Measurements from ENCODE around the gene PRR12. TPM values are rescaled to one million over a fixed set of nuclear protein-coding genes. Genes with fewer than 3 reads are reported as not detected.
A peak's percentile ranks its signal among the peaks of the same experiment; 100 is the strongest.

Gene PRR12
- total and polyA plus RNA-seq, 2 experiments from 2014 or later, result 5.1 to 24.7 TPM

DNA sequence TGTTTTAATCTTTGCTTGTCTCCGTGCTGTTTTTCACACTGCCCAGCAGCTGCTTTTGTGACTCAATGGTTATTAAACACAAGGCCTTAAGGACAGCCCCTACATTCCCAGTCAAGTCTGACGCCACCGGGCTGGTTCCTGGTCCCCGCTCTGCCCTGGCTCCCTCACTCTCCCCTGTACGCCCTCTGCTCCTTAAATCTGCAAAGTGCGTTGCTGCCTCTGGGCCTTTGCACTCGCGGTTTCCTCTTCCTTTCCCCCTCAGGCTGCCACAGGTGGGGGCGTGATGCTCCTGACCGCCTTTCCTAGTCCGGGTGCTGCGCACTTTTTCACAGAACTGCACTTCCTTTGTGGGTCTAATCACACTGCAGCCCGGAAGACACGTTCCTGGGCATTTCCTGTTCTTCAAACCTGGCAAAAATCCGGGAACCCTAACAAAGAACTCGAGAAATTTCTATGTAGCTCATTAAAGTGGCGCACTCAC lies 36.2 kb upstream of the PRR12 start:
- peaks cover 17% of the 10 kb centered on the region for H3K36me3 ChIP-seq
- H3K27me3 ChIP-seq, result no peaks in the 10 kb centered on the region
- TF ChIP-seq, protein P1, sequence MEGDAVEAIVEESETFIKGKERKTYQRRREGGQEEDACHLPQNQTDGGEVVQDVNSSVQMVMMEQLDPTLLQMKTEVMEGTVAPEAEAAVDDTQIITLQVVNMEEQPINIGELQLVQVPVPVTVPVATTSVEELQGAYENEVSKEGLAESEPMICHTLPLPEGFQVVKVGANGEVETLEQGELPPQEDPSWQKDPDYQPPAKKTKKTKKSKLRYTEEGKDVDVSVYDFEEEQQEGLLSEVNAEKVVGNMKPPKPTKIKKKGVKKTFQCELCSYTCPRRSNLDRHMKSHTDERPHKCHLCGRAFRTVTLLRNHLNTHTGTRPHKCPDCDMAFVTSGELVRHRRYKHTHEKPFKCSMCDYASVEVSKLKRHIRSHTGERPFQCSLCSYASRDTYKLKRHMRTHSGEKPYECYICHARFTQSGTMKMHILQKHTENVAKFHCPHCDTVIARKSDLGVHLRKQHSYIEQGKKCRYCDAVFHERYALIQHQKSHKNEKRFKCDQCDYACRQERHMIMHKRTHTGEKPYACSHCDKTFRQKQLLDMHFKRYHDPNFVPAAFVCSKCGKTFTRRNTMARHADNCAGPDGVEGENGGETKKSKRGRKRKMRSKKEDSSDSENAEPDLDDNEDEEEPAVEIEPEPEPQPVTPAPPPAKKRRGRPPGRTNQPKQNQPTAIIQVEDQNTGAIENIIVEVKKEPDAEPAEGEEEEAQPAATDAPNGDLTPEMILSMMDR (IDR thresholded peaks at IDR 0.05; ENCODE audit: low read depth, low read length), result no peak
- DNase-seq (ENCODE audit: low read depth in 1 of 2, low spot score in 1 of 2), result peak in 1 of 2 donors; percentile 19
- no peak overlapping the region for H3K4me3 ChIP-seq
- H3K27ac ChIP-seq, result no peak overlapping the region
- H3K9me3 ChIP-seq (ENCODE audit: low read depth), result no peaks in the 10 kb centered on the region
- peaks cover 9% of the 10 kb centered on the region for H3K4me1 ChIP-seq (ENCODE audit: low read depth)

DNA sequence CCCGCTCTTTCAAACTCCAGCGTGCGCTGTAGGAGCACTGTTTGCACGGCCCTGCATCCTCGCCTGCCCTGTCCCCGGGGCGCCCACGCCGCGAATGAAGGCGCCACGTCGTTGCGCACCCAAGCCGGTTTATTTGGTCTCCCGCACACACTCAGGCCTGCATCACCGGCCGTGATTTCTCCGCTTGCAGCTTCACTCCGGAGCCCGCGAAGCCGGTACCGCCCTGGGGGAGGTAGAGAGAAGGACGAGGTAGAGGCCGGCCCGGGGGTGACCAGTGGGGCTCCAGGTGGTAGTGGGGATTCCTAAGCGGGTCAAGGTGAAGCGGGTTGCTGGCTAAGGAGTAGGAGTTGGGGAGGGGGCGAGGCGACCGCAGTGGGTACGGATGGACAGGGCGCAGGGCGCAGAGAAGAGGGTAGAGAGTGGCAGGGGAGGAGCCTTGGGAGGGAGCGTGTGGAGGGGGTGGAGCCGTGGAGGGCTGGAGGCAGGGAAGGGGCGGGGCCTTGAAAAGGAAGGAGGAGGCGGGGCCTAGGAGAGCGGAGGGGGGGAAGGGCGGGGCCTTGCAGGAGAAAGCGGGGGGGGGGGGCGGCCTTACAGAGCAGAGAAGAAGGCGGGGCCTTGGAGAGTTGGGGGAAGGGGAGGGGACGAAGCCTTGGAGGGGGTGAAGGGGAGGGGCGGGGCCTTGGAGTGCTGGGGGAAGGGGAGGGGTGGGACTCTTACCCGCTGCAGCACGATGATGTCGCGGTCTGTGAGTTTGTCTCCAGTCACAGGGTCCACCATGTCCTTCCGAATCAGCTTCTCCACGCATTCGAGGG lies 35.2 kb upstream of the PRR12 start:
- no peak overlapping the region for H3K4me3 ChIP-seq
- peaks cover 17% of the 10 kb centered on the region for H3K36me3 ChIP-seq
- H3K9me3 ChIP-seq (ENCODE audit: low read depth), result no peaks in the 10 kb centered on the region
- no peaks in the 10 kb centered on the region for H3K27me3 ChIP-seq
- peak overlapping the region; percentile 79 for H3K27ac ChIP-seq
- H3K4me1 ChIP-seq (ENCODE audit: low read depth), result peaks cover 9% of the 10 kb centered on the region
- peak; percentile 52 to 90 for DNase-seq (ENCODE audit: low read depth in 1 of 2, low spot score in 1 of 2)
- TF ChIP-seq, protein P1 (IDR thresholded peaks at IDR 0.05; ENCODE audit: low read depth, low read length), result no peak

DNA sequence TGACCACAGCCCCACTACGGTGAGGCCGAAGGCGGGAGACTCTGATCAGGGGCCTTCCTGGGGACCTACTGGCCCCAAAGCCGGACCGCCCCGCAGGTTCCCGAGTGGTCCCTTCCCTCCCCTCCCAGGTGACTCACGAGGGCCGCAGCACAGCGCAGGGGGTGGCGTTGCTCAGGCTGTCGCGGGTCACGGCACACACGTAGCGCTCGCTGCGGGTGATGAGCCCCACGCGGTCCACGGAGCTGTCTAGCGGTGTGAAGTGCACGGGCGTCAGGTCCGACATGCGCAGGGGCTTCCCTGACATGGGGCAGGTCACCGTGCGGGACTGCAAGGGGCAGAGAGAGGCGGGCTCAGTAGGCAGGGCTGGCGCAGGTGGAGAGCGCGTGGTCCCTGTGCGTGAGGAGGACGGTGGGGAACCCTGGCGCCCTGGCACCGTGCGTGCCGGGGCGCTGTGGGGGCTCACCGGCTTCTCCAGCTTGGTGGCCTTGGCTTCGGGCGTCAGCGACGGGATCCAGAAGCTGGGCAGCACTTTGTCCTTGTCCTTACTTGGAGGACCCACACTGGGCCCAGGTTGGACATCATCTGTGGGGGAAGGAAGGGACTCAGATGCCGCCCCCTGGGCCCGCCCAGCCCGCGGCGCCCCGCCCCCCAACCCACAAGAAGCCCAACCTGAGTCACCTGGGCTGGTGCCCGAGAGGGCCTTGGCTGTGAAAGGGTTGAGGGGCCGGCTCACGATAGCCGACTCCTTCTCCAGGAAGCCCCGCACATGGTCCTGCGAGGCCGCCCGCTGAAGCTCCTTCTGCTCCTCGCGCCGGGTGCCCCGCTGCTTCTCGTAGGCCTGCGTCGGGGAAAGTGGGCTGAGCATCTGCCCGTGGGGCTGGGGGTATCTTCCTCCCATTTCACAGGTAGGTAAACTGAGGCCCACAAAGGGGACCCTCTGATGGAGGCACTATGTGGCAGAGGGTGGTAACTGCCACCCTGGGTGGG lies 34.3 kb upstream of the PRR12 start:
- peaks cover 17% of the 10 kb centered on the region for H3K36me3 ChIP-seq
- no peaks in the 10 kb centered on the region for H3K9me3 ChIP-seq (ENCODE audit: low read depth)
- peak overlapping the region; percentile 79 for H3K27ac ChIP-seq
- peak in 1 of 2 donors; percentile 11 for DNase-seq (ENCODE audit: low read depth in 1 of 2, low spot score in 1 of 2)
- TF ChIP-seq, protein P1 (IDR thresholded peaks at IDR 0.05; ENCODE audit: low read depth, low read length), result no peak
- H3K4me3 ChIP-seq, result no peak overlapping the region
- no peaks in the 10 kb centered on the region for H3K27me3 ChIP-seq
- H3K4me1 ChIP-seq (ENCODE audit: low read depth), result peaks cover 9% of the 10 kb centered on the region

DNA sequence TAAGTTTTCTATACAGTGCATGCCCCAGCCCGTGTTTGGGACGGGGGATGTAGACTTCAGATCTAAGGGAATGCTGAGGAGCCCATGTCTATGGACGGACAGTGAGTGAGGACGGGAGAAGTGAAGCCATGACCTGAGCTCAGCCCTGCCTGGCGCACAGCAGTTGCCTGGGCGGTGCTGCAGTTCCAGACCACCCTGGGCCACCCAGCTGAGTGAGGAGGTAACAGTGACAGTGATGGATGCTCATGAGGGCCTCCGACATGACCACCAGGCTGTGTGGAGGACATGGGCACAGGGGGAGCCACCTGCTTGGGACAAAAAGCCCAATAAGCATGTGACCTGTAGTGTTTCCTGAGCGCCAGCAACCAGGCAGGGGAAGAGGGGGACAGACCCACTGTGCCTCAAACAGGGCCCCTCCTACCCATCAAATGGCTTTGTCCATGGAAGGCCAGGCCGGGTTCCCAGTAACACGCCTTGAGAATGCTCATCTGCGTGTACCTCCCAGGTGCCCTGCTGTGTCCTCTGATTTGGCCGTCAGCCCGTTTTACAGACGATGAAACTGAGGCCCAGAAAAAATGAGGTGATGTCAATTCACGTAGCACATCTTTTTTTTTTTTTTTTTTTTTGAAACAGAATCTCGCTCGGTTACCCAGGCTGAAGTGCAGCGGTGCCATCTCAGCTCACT lies 33.2 kb upstream of the PRR12 start:
- no peak for DNase-seq (ENCODE audit: low read depth in 1 of 2, low spot score in 1 of 2)
- TF ChIP-seq, protein P1 (IDR thresholded peaks at IDR 0.05; ENCODE audit: low read depth, low read length), result no peak
- Histone ChIP-seq H3K27me3 (no peaks in the 10 kb centered on the region), H3K9me3 (ENCODE audit: low read depth) (no peaks in the 10 kb centered on the region), H3K36me3 (peaks cover 17% of the 10 kb centered on the region), H3K4me3 (no peak overlapping the region), H3K27ac (no peak overlapping the region), H3K4me1 (ENCODE audit: low read depth) (peaks cover 9% of the 10 kb centered on the region)

DNA sequence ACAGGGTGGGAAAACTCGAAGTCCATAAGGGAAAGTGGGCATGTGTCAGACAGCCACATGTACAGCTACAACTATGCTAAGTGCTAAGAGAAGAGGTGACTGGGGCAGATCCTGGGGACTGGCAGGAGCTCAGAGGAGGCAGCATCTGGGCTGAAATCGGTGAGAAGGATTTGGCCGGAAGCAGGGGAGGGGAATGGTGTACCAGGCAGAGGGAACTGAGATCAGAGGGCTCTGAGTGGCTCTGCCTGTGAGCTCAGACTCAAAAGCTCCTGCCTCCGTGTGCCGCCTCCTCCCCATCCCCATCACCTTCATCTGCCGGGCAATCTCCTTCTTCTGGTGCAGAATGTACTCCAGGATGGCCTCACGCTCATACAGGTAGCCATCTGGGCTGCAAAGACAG lies 32.4 kb upstream of the PRR12 start:
- DNase-seq (ENCODE audit: low read depth in 1 of 2, low spot score in 1 of 2), result no peak
- Histone ChIP-seq H3K9me3 (ENCODE audit: low read depth) (no peaks in the 10 kb centered on the region), H3K36me3 (peaks cover 17% of the 10 kb centered on the region), H3K4me3 (no peak overlapping the region), H3K27ac (no peak overlapping the region), H3K4me1 (ENCODE audit: low read depth) (peaks cover 9% of the 10 kb centered on the region), H3K27me3 (no peaks in the 10 kb centered on the region)
- TF ChIP-seq, protein P1 (IDR thresholded peaks at IDR 0.05; ENCODE audit: low read depth, low read length), result no peak

Measured in cardiac muscle cell (in vitro differentiated cells and primary cell).